Stimulated activated CD8-positive, alpha-beta memory T cell treated with anti-CD3 and anti-CD28 coated beads, Interleukin-15, amount 100 ng/mL, for 48 hours (primary cell): ENCODE data around the gene BTBD16.
A peak's percentile ranks its signal among the peaks of the same experiment; 100 is the strongest.

Experiments
- DNase-seq, 2 donors: peaks; one replicate each; pipeline ENCODE4 v3.0.0-alpha.2; 2020; ENCODE audit warnings: low read depth in 2 of 2

The BTBD16 gene

GRCh38 chr10:122311716-122312115 lies 40.6 kb downstream of the BTBD16 start:
- no peak for DNase-seq

GRCh38 chr10:122316224-122316884 lies 45.3 kb downstream of the BTBD16 start:
- DNase-seq = no peak

- no peak for DNase-seq
These were observed 50.9 kb downstream of the BTBD16 start for GRCh38 chr10:122321960-122322359.

GRCh38 chr10:122323189-122323588 lies 52.1 kb downstream of the BTBD16 start:
- no peak for DNase-seq

- no peak for DNase-seq
These were observed 53.0 kb downstream of the BTBD16 start for GRCh38 chr10:122323941-122324675.

GRCh38 chr10:122325235-122325634 lies 54.1 kb downstream of the BTBD16 start:
- no peak for DNase-seq

GRCh38 chr10:122326385-122326784 lies 55.3 kb downstream of the BTBD16 start:
- no peak for DNase-seq

GRCh38 chr10:122326806-122327205 lies 55.7 kb downstream of the BTBD16 start:
- DNase-seq = no peak

- no peak for DNase-seq
These were observed 56.4 kb downstream of the BTBD16 start for GRCh38 chr10:122327237-122328206.

- no peak for DNase-seq
These were observed 57.6 kb downstream of the BTBD16 start for GRCh38 chr10:122328676-122329075.

- no peak for DNase-seq
These were observed 58.3 kb downstream of the BTBD16 start for GRCh38 chr10:122329416-122329815.

GRCh38 chr10:122331100-122331499 lies 60.0 kb downstream of the BTBD16 start:
- no peak for DNase-seq

- no peak for DNase-seq
These were observed 60.7 kb downstream of the BTBD16 start for GRCh38 chr10:122331615-122332446.

- peak; percentile 19 to 42 for DNase-seq
These were observed 61.9 kb downstream of the BTBD16 start for GRCh38 chr10:122333037-122333436.

GRCh38 chr10:122336332-122336731 lies 65.2 kb downstream of the BTBD16 start:
- no peak for DNase-seq

- no peak for DNase-seq
These were observed 65.9 kb downstream of the BTBD16 start for GRCh38 chr10:122336961-122337360.

- DNase-seq = no peak
These were observed 67.7 kb downstream of the BTBD16 start for GRCh38 chr10:122338609-122339441.

- no peak for DNase-seq
These were observed 70.2 kb downstream of the BTBD16 start for GRCh38 chr10:122341141-122341810.

GRCh38 chr10:122342293-122343134 lies 71.4 kb downstream of the BTBD16 start:
- peak in 1 of 2 donors; percentile 30 for DNase-seq
